Esophagus muscularis mucosa (tissue), 4 donors: ENCODE results near the gene ZBTB38. TPM values are rescaled to one million over a fixed set of nuclear protein-coding genes. Genes with fewer than 3 reads are reported as not detected.

Experiments
- DNase-seq: peaks from one replicate; pipeline ENCODE4 v3.0.0-alpha.2; 2017; ENCODE audit errors: extremely low spot score
- H3K27ac ChIP-seq, 4 donors: fragments of 200-600 bp; sonication (generic); replicated peaks in 1 of 4; 1 replicate in 3 of 4; 2 replicates in 1 of 4; pipeline ENCODE4 v1.5.1; 2016 to 2019; ENCODE audit warnings: mild to moderate bottlenecking in 1 of 4
- H3K27me3 ChIP-seq, 4 donors: fragments of 200-600 bp; sonication (generic); one replicate each; pipeline versions ENCODE4 v1.5.1 to v1.6.0; 2016 to 2019
- H3K36me3 ChIP-seq, 4 donors: fragments of 200-600 bp; sonication (generic); one replicate each; pipeline ENCODE4 v1.5.1; 2016 to 2019
- H3K4me1 ChIP-seq, 4 donors: fragments of 200-600 bp; sonication (generic); one replicate each; pipeline ENCODE4 v1.5.1; 2016 to 2019
- H3K4me3 ChIP-seq, 4 donors: fragments of 200-600 bp; sonication (generic); 1 replicate in 2 of 4; 2 replicates in 2 of 4; pipeline ENCODE4 v1.5.1; 2016 to 2019; ENCODE audit warnings: mild to moderate bottlenecking in 4 of 4, moderate library complexity in 1 of 4
- H3K9me3 ChIP-seq, 4 donors: fragments of 200-600 bp; sonication (generic); 1 replicate in 3 of 4; 2 replicates in 1 of 4; pipeline ENCODE4 v1.5.1; 2016 to 2019
- EP300 ChIP-seq: sonication (generic); formaldehyde crosslinking; IDR thresholded peaks from one replicate; pipeline ENCODE4 v1.6.1; 2017; ENCODE audit warnings: antibody characterized with exemption
- POLR2A ChIP-seq: fragments of 450-650 bp; IDR thresholded peaks from one replicate; pipeline ENCODE4 v1.6.1; 2017; ENCODE audit warnings: antibody characterized with exemption, moderate library complexity, mild to moderate bottlenecking, low read depth
- POLR2AphosphoS5 ChIP-seq, 2 donors: sonication (generic); formaldehyde crosslinking; IDR thresholded peaks; one replicate each; pipeline ENCODE4 v1.6.1; 2017; ENCODE audit warnings: antibody characterized with exemption in 2 of 2
- WGBS: methylation state at CpG from one replicate; pipeline ENCODE4 v1.1.5; 2018; 5-methylcytosine and 5-hydroxymethylcytosine counted together
- intact Hi-C: fragments of 100-400 bp; cut with DNase I; formaldehyde crosslinking; loops from one replicate; pipeline ENCODE4 v1.15.1; 2023
- total RNA-seq, 4 donors: library from RNA; depleted of rRNA; stranded (reverse); fragments of >200 nt; gene quantifications; one replicate each; pipeline versions ENCODE4 v1.1.0 to v1.2.1, GENCODE V29; 2016
- TF ChIP-seq, protein P1 (sequence below), 3 experiments: fragments of 200-600 bp in 2 of 3; fragments of 450-650 bp in 1 of 3; sonication (generic) in 2 of 3; IDR thresholded peaks; one replicate each; pipeline ENCODE4 v1.5.1; 2017 to 2019; ENCODE audit warnings: antibody characterized with exemption in 3 of 3, mild to moderate bottlenecking in 2 of 3, moderate library complexity in 1 of 3

ZBTB38 gene
- total RNA-seq, 4 donors from 2014 or later = 163 to 250 (median 203) TPM

DNA sequence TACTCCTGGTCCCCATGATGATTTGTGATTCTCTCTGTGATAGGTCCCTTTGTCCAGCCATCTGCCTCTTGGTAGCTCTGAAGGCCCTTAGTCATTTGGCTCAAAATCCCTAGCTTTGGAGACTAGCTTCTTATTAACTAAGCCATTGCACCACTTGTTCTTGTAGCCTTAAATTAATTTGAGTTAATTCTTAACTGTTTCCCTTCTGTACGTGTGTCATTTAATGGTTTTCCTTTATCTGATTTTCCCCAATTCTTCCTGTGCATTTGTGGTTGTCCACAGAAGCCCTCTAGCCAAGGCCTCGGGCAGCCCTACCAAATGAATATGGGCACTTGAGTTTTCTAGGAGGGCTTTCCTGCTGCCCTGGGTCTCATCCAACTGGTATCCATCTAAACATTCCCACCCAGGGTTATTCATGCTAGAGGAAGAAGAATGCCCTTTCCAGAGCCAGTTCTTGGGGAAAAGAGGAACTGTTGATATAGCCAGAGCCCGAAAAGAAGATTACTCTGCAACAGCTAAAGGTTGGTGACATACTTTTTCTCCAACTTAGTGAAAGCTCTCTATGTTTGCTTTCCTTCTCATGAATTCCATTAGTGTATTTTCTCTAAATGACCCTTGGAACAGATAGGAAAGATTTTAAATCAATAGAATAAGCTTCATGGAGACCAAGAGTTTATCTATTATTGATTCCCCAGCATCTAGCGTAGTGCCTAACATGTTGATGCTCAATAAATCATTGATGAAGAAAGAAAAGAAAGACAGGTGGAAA lies 44.2 kb upstream of the ZBTB38 start:
- TF ChIP-seq, protein P1, sequence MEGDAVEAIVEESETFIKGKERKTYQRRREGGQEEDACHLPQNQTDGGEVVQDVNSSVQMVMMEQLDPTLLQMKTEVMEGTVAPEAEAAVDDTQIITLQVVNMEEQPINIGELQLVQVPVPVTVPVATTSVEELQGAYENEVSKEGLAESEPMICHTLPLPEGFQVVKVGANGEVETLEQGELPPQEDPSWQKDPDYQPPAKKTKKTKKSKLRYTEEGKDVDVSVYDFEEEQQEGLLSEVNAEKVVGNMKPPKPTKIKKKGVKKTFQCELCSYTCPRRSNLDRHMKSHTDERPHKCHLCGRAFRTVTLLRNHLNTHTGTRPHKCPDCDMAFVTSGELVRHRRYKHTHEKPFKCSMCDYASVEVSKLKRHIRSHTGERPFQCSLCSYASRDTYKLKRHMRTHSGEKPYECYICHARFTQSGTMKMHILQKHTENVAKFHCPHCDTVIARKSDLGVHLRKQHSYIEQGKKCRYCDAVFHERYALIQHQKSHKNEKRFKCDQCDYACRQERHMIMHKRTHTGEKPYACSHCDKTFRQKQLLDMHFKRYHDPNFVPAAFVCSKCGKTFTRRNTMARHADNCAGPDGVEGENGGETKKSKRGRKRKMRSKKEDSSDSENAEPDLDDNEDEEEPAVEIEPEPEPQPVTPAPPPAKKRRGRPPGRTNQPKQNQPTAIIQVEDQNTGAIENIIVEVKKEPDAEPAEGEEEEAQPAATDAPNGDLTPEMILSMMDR (IDR thresholded peaks at IDR 0.05) = no peak
- TF ChIP-seq POLR2AphosphoS5 (IDR thresholded peaks at IDR 0.05) (no peak), EP300 (no peak), POLR2A (no peak)
- no peaks in the 10 kb centered on the region for H3K27me3 ChIP-seq
- WGBS = 87% methylated on average over 4 of the region's 4 CpGs
- intact Hi-C loops = no loop called here
- H3K4me3 ChIP-seq = no peak overlapping the region
- no peak for DNase-seq
- H3K9me3 ChIP-seq = no peaks in the 10 kb centered on the region
- H3K4me1 ChIP-seq = no peaks in the 10 kb centered on the region
- H3K27ac ChIP-seq = no peak overlapping the region
- no peaks in the 10 kb centered on the region for H3K36me3 ChIP-seq

DNA sequence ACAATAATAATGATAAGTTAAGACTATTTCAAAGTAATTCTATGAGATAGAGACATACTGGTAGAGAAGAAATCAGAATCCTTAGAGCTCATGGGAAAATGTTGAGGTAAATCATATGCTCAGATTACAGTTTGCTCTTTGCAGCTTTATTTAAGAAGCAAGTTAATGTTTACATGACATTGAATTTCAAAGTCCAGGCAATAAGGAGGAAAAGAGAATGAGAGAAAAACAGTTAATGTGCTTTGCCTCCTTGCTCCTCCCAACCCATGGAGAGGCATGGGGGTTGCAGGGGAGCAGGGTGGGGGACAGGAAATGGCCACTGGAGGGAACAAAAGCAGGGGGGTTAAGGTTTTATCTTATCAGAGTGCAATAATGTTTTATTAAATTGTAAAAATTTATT lies 42.2 kb upstream of the ZBTB38 start:
- Histone ChIP-seq H3K4me1 (no peaks in the 10 kb centered on the region), H3K27ac (no peak overlapping the region), H3K36me3 (no peaks in the 10 kb centered on the region), H3K27me3 (no peaks in the 10 kb centered on the region), H3K9me3 (no peaks in the 10 kb centered on the region), H3K4me3 (no peak overlapping the region)
- intact Hi-C loops = no loop called here
- DNase-seq = no peak
- TF ChIP-seq, protein P1 (IDR thresholded peaks at IDR 0.05) = no peak
- no peak for TF ChIP-seq POLR2AphosphoS5 (IDR thresholded peaks at IDR 0.05)

DNA sequence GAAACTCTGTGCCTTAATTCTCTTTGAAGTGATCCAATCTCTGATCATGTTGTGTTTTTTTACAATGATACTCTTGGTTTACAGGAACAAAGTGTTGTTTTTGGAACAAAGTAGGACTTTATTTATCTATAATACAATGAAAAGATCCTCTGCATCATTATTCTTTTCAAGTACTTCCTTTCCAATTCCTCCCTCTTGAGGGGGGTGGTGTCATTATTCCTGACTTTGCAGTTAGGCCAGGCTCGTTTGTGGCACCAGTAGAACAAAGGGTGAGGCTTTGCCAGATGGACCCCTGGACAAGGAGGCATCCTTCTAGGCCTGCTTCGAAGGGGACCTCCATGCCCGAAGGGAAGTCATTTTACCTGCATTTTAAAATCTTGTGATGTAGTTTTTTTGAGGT lies 41.7 kb upstream of the ZBTB38 start:
- Histone ChIP-seq H3K9me3 (no peaks in the 10 kb centered on the region), H3K4me1 (peaks cover 0 to 3% (median 1%) of the 10 kb centered on the region in 4 donors), H3K27me3 (no peaks in the 10 kb centered on the region), H3K27ac (no peak overlapping the region), H3K4me3 (no peak overlapping the region), H3K36me3 (no peaks in the 10 kb centered on the region)
- WGBS = 86% methylated on average over 3 of the region's 3 CpGs
- TF ChIP-seq POLR2AphosphoS5 (IDR thresholded peaks at IDR 0.05) (no peak), EP300 (no peak), POLR2A (no peak)
- TF ChIP-seq, protein P1 (IDR thresholded peaks at IDR 0.05) = no peak
- DNase-seq = no peak
- intact Hi-C loops = no loop called here

DNA sequence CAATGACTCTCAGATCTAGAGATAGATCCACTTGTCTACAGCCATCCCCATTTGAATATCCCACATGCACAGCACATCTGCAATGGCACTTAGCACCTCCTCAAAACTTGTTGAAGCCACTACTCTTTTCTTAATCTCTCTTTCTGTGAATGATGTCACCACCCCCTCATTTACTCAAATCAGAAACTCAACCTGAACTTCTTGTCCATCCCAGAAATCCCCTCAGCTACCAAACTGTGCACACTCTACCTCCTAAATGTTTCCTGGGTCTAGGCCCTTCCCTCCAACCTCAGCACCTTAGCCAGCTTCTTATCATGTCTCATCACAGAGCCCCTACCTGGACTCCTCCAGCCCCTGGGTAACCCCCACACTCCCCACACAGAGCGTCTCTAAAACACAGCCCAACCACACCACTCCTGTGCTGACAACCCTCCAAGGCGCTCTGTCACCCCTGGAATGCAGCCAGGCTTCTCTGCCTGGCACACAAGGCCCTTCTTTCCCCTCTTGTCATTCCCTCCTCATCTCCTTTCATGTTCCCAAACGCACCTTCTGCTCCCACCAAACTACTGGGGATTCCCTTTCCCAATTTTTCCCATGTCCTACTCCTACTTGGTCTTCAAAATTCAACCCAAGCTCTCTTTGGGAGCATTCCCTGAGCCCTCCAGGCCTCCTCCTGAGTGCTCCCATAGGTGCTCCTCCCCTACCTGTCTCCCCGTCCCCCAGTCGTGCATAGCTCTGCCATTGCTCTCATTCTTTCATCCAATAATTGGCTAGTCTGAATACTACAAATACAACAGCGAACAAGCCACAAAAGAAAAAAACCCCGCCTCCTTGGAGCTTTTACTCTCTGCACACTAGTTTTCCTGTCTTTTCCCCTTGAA lies 39.8 kb upstream of the ZBTB38 start:
- Histone ChIP-seq H3K27me3 (no peaks in the 10 kb centered on the region), H3K36me3 (no peaks in the 10 kb centered on the region), H3K27ac (no peak overlapping the region), H3K9me3 (no peaks in the 10 kb centered on the region), H3K4me1 (peaks cover 0 to 15% (median 11%) of the 10 kb centered on the region in 4 donors), H3K4me3 (no peak overlapping the region)
- no peak for DNase-seq
- 78% methylated on average over 7 of the region's 7 CpGs for WGBS
- TF ChIP-seq POLR2AphosphoS5 (IDR thresholded peaks at IDR 0.05) = no peak
- TF ChIP-seq, protein P1 (IDR thresholded peaks at IDR 0.05) = no peak
- intact Hi-C loops = no loop called here
